Raji (cell line): ENCODE results near the gene KRTAP17-1.
"Not testable (repeated sequence)": the region's sequence is repeated elsewhere in the genome, so short reads cannot be mapped to it uniquely, and the experiment has no call there.

ENCODE experiments used
- POLR2A ChIP-seq: IDR thresholded peaks from 2 replicates; pipeline ENCODE4 v1.6.1; 2011; ENCODE audit warnings: low read depth, low read length, control low read depth; ENCODE audit not compliant: insufficient read depth

KRTAP17-1 gene, protein sequence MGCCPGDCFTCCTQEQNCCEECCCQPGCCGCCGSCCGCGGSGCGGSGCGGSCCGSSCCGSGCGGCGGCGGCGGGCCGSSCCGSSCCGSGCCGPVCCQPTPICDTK

DNA sequence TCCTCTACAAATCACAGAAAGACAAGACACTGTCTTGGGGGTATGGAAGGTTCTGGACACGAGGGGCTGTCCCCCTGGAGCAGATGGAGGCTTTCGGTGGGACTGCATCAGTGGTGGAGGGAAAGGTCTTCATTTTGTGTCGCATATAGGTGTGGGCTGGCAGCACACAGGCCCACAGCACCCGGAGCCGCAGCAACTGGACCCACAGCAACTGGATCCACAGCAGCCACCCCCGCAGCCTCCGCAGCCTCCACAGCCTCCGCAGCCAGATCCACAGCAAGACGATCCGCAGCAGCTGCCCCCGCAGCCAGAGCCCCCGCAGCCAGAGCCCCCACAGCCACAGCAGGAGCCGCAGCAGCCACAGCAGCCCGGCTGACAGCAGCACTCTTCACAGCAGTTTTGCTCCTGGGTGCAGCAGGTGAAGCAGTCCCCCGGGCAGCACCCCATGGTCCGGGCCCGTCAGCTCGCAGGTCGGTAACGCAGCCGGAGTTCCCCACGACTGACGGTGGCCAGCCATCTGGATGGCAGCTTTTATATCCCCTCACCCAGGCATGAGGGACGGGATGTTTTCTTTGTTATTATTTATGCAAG lies at the start of gene KRTAP17-1:
TSS of gene KRTAP17-1 (minus strand) at position 507 of the 591 bp plus-strand sequence. CDS start at position 447, 60 bp downstream.
- TF ChIP-seq POLR2A: no peak

- no peak for TF ChIP-seq POLR2A
Observed at GRCh38 chr17:41363881-41364280, 48.4 kb upstream of the KRTAP17-1 start.

DNA sequence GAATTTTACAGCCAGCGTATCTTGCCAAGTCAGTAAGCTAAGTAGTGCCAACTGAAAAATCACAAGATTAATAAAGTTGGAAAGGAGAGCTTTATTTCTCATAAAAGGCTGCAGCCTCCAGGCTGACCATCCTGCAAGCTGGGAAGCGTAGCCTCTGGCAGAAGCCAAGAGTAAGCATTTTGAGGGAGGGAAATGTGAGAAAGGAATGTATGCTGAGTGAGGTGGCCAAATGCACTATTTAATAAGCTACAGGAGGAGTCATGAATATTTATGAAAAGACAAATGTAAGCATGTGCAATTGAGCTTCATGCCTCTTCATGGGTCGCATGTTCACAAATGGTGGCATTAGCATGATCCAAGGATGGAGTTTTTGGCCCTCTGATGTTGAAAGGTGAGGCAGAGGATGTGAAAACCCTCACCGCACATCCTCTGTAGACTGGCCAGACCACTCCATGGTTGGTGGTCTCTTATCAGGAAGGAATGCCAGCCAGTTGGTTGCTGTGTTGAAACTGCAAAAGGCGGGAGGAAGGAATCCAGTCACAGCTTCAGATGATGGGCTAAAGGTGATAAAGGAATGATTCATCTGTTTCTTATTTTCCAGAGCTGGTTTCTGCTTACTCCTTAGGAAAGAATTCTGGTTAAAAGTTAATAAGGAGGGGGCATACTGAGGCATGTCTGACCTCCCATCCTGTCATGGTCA lies 44.9 kb upstream of the KRTAP17-1 start:
- TF ChIP-seq POLR2A: no peak

- no peak for TF ChIP-seq POLR2A
Observed at GRCh38 chr17:41354536-41354935, 39.0 kb upstream of the KRTAP17-1 start.

- no peak for TF ChIP-seq POLR2A
Observed at GRCh38 chr17:41352597-41353366, 37.3 kb upstream of the KRTAP17-1 start.

GRCh38 chr17:41351177-41351576 lies 35.7 kb upstream of the KRTAP17-1 start:
- TF ChIP-seq POLR2A: no peak

DNA sequence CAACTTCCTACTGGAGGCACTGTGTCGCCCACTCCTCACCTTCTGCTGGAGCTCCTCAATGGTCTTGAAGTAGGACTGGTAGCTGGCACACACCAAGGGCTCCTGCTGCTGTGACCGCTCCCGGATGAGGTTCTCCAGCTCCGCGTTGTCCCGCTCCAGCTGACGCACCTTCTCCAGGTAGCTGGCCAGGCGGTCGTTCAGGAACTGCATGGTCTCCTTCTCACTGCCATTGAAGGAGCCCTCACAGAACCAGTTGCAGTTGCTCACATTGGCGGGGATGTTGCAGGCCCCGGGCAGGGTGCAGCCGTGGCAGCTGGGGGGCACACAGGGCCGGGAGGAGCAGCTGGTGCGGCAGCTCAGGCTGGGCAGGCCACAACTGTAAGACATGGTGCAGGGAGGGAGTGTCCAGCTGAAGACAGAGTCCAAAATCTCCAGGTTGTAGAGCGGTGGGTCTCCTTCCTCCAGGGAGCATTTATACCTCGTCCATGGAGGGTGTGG lies 34.9 kb upstream of the KRTAP17-1 start, which contains the start of gene KRT33A:
TSS of gene KRT33A (minus strand) at position 448 of the 498 bp plus-strand sequence. CDS start at position 387, 61 bp downstream.
- TF ChIP-seq POLR2A: not testable (repeated sequence)

DNA sequence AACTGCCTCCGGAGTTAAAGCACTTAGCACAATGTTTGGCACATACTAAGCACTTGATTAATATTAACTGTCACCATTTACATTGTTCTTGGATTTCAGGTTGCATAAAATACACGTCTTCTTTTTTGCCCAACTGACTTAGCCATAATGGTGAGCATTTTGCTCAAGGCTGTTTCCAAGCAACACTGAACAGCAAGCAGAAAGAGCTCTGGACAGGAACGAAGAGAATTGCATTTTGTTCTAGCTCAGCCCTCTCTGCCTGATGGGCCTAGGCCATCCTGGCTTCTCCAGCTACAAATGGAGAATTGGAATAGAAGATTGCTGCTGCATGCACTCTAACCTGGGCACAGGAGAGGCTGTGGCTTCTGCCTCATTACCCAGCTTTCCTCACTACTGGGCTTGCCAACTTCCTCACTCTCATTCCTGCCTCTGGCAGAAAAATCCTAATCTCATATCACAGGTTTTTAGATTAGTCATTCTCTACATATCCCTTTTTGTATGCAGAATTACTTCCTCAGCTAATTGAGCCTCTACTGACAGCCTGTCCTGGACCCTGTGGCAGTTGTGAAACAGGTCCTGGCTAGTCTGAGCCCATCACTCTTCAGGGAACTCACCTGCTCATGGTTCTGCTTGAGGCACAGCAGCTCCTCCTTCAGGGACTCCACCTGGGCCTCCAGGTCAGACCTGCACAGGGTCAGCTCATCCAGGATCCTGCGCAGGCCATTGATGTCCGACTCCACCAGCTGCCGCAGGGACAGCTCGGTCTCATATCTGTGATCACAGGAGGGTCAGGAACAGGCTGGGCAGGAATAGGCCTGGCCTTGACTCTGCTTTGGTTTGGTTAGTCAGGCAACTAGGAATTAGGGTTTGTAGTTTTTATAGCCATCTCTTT lies 32.6 kb upstream of the KRTAP17-1 start:
- TF ChIP-seq POLR2A: no peak

DNA sequence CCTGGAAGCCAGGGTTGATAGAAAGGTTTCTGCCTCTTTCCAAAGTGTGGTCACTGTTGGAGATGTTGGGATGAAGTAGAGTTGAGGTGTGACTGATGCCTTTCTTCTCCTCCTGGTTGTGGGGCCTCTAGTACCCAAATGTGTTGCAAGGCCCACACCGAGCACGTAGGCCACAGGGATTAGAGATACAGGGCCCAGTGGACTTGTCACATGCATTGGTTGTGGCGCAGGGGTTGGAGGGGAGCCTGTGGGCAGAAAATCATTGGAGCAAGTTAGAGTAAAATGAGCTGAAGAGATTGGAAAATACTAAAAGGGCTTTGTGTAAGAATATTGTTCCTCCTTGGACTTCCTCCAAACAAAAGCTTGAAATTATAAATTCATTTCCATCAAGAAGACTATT lies 30.5 kb upstream of the KRTAP17-1 start:
- no peak for TF ChIP-seq POLR2A

- no peak for TF ChIP-seq POLR2A
Observed at GRCh38 chr17:41343029-41343428, 27.5 kb upstream of the KRTAP17-1 start.

DNA sequence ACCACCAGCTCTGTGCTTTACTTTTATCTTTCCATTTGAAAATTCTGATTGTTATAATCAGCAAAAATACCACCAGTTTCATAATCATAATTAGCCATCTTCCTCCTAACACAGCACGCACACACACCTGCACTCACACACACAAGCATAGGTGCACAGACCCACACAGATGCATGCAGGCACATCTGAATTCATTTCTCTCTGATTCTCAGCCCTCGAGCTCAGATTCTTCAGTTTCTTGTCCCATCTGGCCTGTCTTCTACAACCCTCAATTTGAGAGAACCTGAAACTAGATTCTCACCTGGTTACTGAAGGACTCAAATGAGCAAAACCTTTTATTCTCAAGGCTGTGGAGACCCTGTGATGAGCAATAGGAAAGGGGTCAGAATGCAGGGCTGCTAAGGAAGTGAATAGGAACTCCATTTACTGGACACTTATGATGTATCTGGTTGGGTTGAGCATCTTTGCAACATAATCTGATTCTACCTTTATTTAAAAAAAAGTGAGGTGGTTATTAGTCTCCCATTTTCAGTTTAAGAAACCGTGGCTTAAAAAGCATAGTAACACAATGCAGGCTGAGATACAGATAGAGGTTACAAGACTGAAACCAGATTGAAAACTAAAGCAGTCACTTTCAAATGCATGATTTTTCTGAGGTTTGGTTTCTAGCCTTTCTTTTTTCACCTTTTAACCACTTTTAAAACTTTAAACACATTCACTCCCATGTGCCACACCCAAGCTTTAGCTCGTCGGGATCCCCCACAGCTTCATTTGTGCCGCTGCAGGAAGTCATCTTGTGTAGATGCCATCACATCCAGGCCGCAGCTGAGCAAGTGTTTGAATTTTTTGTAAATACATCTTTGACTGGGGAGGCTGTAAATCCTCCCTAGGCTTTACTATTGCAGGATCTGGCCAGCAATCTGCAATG lies 25.7 kb upstream of the KRTAP17-1 start:
- no peak for TF ChIP-seq POLR2A

- no peak for TF ChIP-seq POLR2A
Observed at GRCh38 chr17:41340494-41340893, 25.0 kb upstream of the KRTAP17-1 start.

- no peak for TF ChIP-seq POLR2A
Observed at GRCh38 chr17:41339571-41340172, 24.2 kb upstream of the KRTAP17-1 start.
